Measurements from ENCODE around the gene NUDT14.

Gene NUDT14

GRCh38 chr14:105200074-105200473 lies 19.0 kb upstream of the NUDT14 start:
- no peak for DNase-seq (ENCODE audit: low read depth)
- H3K4me3 ChIP-seq (ENCODE audit: low read depth, low read length) = no peak overlapping the region
- peak; percentile 39 for TF ChIP-seq CTCF (IDR thresholded peaks at IDR 0.05; ENCODE audit: low read depth, low read length, missing control alignments)

DNA sequence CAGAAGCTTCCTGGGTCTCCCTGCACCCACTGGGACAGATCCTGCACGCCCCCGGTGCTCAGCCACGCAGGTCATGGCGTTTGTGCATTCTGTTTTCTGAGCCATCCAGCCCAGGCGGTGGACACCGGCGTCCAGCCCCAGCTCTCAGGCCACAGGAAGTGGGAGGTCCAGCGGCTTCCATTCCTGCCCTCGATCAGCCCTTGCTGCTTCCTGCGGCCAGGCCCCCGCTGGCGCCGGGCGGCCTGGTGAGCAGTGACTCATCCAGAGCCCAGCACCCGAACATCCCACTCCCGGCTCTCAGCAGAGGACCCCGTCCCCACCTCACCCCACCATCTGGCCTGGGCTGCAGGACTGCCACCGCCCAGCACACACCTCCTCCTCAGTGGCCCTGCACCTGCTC lies 18.0 kb upstream of the NUDT14 start:
- DNase-seq (ENCODE audit: low read depth) = no peak
- TF ChIP-seq CTCF (IDR thresholded peaks at IDR 0.05; ENCODE audit: low read depth, low read length, missing control alignments) = no peak
- no peak overlapping the region for H3K4me3 ChIP-seq (ENCODE audit: low read depth, low read length)

DNA sequence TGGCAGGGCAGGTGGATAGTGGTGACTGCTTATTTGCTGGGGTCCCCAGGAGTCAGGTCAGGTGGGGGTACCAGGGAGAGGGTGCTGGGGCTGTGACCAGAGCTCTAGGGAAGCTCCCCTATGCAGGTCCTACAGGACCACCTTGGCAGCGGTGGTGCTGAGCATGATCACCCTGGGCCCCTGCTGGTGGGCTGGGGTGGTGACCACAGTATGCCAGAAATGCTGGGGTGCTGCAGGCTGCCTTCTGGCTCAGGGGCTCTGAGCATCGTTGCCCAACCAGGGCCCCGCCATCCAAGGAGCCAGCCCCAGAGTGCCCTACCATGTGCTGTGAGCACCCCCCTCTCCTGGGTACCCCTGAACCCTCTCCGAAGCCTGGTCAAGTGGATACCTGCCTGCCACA lies 17.5 kb upstream of the NUDT14 start:
- DNase-seq (ENCODE audit: low read depth) = no peak
- peak; percentile 17 for TF ChIP-seq CTCF (IDR thresholded peaks at IDR 0.05; ENCODE audit: low read depth, low read length, missing control alignments)
- H3K4me3 ChIP-seq (ENCODE audit: low read depth, low read length) = no peak overlapping the region

DNA sequence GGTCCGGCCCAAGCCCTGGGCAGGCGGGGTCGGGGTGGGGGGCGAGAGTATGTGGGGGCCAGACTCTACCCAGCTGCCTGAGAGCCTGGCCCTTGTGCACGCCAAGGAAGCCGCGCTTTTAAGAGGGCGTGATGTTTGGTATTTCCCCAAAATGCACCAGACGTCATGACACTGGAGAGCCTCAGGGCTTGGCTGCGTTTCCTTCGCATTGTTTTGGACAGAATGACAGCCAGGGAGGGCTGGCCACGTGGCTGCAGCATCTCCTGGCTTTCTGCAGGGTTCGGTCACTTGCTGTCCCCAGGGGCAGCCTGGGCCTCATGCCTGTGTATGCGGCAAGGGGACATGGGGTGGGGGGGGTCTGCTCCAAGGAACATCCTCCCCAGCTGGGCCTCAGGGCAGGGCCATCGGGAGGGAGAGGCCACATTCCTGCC lies 16.1 kb upstream of the NUDT14 start:
- no peak for TF ChIP-seq CTCF (IDR thresholded peaks at IDR 0.05; ENCODE audit: low read depth, low read length, missing control alignments)
- no peak for DNase-seq (ENCODE audit: low read depth)
- no peak overlapping the region for H3K4me3 ChIP-seq (ENCODE audit: low read depth, low read length)

DNA sequence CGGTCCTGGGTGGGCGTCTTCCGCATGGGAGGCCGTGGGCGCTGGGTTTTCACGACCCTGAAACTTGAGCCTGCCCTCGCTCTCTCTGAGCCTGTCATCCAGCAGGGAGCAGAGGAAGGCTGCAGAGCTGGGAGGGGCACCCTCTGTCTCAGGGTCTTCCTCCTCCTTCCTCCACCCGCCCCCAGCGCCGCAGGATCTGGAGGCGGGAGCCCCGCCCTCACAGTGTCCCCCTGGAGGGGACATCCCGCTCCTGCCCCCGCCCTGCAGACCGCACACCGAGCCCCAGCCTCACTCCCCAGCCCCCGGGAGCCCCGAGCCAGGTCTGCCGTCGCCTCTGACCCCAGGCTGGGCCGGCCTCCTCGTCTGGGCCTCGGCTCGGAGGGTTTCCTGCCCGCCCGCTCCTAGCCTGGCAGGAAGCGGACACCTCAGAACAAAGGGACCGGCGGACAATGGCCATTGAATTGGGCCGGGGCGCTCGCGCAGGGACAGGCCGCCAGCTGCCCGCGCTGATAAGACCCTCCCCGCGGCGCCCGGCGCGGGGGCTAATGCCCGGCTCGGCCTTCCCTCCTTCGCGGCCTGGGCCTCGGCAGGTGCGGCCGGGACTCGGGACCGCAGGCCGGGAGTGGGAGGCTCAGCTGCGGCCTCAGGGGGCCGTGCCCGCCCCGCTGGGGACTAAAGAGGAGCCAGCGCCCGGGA lies 15.3 kb upstream of the NUDT14 start:
- TF ChIP-seq CTCF (IDR thresholded peaks at IDR 0.05; ENCODE audit: low read depth, low read length, missing control alignments) = no peak
- DNase-seq (ENCODE audit: low read depth) = no peak
- H3K4me3 ChIP-seq (ENCODE audit: low read depth, low read length) = no peak overlapping the region

DNA sequence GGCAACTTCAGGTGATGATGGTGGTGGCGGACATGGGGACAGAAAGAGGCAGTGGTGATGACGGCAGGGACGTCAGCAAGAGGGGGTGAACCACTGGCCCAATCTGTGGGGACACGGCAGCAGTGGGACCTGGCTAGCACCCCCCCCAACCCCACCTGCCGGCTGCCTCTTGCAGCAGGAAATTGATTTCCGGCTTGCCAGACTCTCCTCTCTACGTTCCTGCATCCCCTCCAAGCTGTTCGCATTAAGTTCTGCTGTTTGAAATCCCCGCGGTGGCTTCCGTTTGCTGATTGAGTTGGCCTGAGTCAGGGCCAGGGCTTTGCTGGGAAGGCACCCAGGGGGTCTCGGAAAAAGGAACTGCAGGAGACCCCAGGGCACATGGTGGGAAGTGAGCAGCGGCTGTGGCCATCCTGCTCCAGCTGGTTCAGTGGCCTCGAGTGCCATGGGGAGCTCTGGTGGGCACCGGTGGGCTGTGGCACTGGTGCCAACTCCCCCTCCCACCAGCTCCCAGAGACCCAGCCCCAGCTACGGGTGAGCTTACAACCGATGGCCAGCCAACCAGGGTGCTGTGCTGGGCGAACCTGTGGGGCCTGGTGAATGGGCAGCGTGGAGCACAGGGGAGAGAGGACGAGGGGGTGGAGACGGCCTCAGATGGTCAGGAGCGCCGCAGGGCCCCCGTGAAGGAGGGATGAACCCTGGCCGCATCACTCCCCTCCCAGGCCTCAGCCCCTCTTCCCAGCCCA lies 14.6 kb upstream of the NUDT14 start:
- DNase-seq (ENCODE audit: low read depth) = no peak
- no peak for TF ChIP-seq CTCF (IDR thresholded peaks at IDR 0.05; ENCODE audit: low read depth, low read length, missing control alignments)
- no peak overlapping the region for H3K4me3 ChIP-seq (ENCODE audit: low read depth, low read length)
